GM18858 (cell line): ENCODE results near the gene NUP85.
"Not testable (repeated sequence)": the region's sequence is repeated elsewhere in the genome, so short reads cannot be mapped to it uniquely, and the experiment has no call there.

Source experiments
- ATAC-seq: cut with Tn5 transposase; IDR thresholded peaks from one replicate; pipeline ENCODE4 v1.9.1; 2021; ENCODE audit not compliant: unreplicated experiment

Gene NUP85, protein sequence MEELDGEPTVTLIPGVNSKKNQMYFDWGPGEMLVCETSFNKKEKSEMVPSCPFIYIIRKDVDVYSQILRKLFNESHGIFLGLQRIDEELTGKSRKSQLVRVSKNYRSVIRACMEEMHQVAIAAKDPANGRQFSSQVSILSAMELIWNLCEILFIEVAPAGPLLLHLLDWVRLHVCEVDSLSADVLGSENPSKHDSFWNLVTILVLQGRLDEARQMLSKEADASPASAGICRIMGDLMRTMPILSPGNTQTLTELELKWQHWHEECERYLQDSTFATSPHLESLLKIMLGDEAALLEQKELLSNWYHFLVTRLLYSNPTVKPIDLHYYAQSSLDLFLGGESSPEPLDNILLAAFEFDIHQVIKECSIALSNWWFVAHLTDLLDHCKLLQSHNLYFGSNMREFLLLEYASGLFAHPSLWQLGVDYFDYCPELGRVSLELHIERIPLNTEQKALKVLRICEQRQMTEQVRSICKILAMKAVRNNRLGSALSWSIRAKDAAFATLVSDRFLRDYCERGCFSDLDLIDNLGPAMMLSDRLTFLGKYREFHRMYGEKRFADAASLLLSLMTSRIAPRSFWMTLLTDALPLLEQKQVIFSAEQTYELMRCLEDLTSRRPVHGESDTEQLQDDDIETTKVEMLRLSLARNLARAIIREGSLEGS

DNA sequence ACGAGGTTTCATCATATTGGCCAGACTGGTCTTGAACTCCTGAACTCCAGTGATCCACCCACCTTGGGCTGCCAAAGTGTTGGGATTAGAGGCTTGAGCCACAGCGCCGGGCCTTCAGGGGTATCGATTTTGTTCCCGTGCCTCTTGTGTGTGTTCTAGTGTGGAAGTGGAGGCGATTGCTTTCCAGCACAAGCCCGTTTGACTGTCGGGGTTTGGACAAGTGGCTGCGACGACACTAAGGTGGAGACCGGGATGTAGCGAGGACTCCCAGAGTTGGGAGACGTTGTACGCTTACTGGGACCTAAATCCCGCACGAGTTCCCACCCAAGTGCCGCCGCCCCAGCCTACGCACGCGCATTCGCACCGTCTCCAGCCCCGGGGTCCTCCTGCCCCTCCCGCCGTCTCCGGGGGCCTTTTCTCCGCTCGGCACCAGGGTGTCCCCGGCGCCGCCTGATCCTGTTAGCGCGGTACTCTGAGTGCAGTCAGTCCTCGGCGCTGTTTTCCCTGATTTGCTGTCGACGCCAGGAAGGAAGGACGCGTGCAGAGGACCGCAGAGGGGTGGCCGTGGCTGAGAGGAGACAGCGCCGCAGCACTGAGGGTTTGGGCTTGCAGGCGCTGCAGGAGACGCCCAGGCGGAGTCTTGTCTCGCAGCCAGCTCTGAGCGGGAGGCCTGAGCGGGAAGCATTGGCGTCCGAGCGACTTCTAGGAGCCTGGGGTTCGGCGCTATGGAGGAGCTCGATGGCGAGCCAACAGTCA, at the start of gene NUP85:
Gene NUP85 (plus strand): TSS at position 643 of the 756 bp plus-strand sequence. CDS start 83 bp downstream, at position 726.
- no peak for ATAC-seq

DNA sequence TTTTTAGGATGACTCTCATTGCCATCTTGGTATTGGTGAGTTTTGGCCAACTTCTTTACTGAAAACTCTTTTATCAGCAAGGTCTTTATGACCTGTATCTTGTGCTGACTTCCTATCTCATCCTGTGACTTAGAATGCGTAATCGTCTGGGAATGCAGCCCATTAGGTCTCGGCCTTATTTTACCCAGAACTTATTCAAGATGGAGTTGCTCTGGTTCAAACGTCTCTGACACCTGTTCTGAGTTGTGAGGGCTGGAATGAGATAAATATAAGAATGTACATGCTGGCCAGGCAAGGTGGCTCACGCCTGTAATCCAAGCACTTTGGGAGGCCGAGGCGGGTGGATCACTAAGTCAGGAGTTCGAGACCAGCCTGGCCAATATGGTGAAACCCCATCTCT, 47.0 kb upstream of the NUP85 start:
- not testable (repeated sequence) for ATAC-seq

DNA sequence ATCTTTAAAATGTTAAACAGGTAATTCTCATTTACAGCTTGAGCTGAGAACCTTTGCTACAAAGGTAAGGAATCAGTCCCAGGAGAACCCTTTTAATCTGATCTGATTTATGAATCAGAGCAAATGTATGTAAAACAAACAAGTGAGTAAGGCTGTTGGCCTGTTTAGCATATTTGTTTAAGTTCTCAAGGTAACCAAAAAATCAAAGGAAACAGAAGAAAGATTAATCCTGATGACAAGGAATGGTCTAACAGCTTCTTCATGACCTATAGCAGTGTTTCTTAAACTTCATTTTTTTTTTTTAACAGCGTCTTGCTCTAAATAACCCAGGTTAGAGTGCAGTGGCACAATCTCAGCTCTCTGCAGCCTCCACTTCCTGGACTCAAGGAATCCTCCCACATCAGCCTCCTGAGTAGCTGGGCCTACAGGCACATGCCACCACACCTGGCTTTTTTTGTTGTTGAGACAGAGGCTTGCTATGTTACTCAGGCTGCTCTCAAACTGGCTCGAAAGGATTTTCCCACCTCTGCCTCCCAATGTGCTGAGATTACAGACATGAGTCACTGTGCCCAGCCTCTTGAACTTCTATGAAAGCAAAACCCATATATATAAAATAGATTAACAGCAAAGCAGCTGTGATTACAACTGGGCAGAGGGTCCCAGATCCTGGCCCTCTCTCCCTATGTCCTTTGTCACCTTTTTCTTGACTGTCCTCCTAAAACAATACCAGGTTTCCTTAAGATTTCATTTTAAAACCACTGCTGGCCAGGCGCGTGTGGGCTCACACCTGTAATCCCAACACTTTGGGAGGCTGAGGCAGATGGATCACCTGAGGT, 46.1 kb upstream of the NUP85 start:
- ATAC-seq: no peak

DNA sequence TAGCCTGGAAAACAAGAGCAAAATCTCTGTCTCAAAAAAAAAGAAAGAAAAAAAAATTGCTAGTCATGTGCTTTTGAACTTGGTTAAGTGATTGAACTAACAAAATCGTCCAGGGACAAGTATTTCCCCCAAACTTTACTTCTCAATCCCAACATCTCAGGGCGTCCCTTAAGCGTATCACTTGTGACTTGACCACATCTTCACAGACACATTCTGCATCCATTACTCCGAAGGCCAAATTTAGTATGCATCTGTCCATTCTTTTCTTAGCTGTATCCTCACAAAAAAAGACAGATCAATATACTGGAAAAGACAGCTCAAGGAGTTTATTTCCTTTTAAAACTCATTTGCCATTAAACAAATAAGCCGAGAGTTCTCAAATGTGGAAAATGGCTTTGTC, 45.3 kb upstream of the NUP85 start:
- ATAC-seq: no peak

DNA sequence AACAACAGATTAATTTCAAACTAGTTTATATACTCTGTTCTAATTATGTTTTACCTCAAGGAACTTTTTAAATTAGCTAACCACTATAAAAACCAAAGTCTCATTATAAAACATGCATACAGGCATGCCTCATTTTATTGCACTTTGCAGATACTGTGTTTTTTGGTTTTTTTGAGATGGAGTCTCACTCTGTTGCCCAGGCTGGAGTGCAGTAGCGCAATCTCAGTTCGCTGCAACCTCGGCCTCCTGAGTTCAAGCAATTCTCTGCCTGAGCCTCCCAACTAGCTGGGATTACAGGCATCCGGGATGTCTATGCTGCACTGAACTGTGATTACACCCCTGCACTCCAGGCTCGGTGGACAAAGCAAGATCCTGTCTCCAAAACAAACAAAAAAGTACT, 42.4 kb upstream of the NUP85 start:
- ATAC-seq: no peak

DNA sequence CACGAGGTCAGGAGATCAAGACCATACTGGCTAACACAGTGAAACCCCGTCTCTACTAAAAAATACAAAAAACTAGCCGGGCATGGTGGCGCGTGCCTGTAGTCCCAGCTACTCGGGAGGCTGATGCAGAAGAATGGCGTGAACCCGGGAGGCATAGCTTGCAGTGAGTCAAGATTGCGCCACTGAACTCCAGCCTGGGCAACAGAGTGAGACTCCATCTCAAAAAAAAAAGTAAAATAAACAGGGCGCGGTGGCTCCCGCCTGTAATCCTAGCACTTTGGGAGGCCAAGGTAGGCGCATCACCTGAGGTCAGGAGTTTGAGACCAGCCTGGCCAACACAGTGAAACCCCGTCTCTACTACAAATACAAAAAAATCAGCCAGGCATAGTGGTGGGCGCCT, 40.9 kb upstream of the NUP85 start:
- ATAC-seq: not testable (repeated sequence)

DNA sequence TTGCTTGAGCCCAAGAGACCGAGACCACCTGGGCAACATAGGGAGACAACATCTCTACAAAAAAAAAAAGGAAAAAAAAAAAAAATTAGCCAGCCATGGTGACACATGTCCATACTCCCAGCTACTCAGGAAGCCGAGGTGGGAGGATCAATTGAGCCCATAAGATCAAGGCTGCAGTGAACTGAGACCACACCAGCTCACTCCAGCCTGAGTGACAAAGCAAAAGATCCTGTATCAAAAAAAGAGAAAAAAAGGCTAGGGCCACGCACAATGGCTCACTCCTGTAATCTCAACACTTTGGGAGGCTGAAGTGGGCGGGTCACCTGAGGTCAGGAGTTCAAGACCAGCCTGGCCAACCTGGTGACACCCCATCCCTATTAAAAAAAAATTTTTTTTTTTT, 36.5 kb upstream of the NUP85 start:
- no peak for ATAC-seq

DNA sequence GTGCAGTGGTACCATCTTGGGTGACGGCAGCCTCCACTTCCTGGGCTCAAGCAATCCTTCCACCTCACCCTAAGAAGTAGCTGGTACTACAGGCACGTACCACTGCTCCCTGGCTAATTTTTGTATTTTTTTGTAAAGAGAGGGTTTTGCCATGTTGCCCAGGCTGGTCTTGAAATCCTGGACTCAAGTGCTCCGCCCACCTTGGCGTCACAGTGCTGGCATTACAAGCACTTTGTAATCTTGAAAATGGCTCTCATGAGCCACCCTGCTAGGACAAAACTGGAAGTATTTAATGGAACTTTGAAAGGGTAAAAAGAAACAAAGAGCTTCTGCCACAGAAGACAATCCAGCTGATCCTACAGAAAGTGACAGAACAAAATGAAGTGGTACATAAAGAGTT, 32.0 kb upstream of the NUP85 start:
- ATAC-seq: no peak

DNA sequence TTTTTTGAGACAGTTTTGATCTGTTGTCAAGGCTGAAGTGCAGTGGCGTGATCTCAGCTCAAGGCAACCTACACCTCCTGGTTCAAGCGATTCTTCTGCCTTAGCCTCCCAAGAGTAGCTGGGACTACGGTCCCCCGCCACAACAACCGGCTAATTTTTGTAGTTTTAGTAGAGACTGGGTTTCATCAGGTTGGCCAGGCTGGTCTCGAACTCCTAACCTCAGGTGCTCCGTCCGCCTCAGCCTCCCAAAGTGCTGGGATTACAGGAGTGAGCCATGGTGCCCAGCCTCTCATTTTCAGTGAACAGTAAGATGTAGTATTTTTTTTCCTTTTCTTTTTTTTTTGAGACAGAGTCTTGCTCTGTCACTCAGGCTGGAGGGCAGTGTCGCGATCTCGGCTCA, 30.5 kb upstream of the NUP85 start:
- ATAC-seq: no peak

DNA sequence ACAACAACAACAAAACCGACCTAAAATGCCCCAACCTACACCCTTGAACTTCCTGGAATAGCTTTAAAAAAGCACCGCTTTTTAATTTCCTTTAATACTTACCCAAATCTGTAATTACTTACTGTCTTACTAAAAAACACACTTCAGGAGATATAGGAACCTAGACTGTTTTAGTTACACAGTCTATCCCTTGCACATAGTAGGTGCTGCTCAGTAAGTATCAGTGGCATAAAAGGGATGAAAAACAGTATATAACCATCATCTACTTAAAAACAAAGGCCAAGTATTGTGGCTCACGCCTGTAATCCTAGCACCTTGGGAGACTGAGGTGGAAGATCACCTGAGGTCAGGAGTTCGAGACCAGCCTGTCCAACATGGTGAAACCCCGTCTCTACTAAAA, 28.9 kb upstream of the NUP85 start:
- ATAC-seq: no peak

DNA sequence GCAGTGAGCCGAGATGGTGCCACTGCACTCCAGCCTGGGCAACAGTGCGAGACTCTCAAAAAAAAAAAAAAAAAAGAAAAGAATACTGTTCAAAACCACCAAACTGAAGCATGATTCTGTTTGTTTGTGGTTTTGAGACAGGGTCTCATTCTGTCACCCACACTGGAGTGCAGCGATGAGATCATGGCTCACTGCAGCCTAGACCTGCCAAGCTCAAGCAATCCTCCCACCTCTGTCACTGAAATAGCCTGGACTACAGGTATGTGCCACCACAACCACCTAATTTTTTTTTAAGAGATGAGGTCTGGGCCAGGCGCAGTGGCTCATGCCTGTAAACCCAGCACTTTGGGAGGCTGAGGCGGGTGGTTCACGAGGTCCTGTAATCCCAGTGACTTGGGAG, 27.0 kb upstream of the NUP85 start:
- ATAC-seq: no peak

DNA sequence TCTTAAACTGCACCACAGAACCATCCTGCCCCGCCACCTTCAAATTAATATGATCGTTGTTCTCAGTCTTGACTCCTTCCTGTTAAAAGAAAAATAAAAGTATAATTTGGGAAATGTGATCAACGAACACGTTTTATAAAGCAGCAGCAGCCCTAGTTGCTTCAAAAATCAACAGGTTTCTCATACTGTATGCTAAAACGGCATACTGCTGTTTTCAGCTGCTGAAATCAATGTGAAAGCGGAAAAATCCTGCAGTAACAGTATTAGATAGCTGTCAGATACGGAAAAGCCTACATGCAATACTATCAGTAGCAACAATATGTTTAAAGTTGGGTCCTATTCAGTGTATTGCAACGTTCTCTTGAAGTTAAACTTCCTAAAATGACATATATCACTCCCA, 24.4 kb upstream of the NUP85 start:
- no peak for ATAC-seq

DNA sequence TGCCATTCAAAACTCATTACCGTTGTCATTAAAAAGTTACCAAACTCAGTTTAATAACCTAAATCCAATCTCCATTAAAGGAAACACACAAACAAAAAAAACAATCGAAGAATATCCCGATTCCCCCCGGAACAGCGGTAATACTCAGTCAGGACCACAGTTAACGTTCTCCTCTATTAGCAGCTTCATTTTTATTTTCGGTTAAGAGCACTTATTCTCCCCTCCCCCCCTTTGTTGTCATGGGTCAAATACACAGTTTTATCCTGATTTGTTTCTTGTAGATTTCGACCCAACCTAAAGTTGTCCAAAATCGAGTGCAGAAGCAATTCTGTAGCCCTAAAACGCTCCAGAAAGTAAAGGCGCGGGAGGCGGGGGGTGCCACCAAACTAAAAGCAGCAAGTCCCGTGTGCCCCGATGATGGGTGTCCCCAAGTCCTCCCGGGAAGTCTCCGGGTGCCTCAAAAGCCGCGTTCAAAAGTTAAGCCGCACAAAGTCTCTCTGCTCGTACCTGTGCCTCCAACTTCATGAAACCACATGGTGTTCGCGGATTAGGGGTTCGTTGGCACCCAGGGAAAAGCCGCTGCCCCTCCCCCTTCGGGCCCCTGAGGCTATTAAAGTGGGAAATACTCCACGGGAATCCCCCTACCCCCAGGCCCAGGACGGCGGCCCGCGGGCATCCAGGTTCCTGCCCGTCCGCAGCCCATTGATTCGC, 23.7 kb upstream of the NUP85 start:
- no peak for ATAC-seq

DNA sequence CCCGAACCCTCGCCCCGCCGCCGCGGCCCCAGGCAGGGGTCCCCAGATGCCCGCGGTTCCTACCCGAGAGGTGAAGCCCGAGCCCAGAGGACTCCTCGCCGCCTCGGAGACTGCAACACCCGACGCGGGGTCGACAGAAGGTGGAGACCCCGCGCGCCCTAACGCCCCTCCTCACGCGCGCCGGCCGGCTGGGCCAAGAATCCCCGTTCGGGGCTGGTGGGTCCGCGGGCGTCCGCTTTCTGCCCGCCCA, 23.2 kb upstream of the NUP85 start:
- no peak for ATAC-seq

DNA sequence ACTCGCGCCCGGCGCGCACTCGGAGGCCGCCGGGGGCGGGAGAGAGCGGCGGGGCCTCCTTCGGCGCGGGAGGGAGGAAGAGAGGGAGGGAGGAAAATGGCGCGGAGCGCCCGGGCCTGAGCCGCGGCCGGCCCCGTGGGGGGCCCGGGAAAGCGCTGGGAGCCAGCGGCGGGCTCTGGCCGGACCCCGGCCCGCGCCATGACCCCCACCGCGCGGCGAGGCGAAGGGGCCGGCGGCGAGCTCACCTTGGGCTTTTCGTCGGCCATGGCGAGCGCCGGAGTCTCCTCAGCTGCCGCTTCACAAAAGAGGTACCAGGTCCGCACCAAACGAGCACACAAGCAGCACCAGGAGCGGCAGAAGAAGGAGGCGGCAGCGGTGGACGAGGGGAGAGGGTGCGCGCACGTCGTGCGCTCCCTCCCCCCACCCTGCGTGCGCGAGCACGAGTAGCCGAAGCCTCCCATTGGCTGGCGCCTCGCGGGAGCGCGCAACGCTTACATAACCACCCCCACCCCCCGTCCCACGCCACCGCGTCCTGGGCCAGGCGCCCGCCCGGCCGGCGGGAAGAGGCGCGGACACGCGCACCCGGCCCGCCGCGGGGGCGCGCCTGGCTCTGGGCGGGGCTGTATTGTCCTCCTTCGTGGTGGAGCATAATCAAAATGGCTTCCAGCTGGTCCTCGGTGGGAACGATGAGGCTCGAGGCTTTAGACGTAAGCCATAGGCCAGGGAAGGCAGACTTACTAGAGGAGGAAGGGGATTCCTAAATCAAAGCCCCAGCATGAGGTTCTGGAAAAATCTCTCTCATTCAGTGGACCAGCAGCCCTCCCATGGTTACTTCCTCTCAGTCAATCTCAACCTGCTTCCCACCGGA, 22.7 kb upstream of the NUP85 start, which contains the start of gene SUMO2:
Gene SUMO2 (minus strand): TSS at position 391 of the 868 bp plus-strand sequence. CDS start 125 bp downstream, at position 266.
- ATAC-seq: no peak

DNA sequence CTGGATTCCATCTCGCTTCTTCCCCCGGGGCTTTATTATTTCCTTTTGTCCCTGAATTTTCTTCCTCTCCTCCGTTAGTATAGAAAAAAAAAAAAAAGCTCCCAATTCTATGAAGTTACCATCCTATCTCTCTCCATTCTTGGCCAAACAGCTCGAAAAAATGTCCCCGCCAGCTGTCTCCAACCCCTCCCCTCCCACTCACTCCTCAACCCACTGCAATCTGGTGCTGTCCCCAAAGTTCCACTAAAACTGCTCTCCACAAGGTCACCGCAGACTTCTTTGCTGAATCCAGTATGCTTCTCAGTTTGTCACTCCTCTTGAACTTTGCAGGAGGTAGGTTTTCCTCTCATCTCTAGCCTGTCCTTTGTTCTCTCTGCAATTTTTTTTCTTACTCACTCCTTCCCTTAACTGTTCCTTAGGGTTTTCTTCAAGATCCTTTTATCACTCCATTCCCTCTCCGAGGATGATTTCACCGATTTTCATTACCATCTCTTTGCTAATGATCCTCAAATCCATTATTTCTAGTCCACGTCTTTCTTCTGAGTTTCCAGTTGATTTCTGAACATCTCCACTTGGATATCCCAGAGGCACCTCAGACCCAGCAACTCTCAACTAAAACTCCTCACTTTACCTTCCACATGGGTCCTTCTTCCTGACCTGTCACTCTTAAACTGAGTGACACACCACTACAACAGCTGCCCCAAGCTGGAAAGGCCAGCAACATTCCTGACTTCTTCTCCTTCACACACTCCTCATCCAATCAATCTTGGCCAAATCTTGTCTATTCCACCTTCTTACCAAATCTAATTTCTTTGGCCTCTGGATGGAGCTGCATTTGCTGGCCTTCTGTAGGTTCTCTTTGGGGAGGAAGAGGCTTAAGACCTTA, 21.2 kb upstream of the NUP85 start:
- ATAC-seq: no peak

DNA sequence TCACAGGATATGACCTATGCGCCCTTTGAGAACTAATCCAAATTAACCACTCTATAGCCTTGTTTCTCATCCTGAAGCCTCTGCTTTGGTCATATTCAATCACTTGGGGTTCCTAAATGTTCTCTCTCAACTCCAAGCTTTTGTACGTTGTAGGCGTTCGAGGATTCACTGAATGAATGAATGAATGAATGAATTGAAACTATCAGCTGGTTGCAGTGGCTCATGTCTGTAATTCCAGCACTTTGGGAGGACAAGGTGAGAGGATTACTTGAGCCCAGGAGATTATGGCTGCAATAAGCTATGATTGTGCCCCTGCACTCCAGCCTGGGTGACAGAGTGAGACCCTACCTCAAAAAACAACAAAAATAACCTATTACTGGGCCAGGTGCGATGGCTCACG, 16.9 kb upstream of the NUP85 start:
- ATAC-seq: no peak

DNA sequence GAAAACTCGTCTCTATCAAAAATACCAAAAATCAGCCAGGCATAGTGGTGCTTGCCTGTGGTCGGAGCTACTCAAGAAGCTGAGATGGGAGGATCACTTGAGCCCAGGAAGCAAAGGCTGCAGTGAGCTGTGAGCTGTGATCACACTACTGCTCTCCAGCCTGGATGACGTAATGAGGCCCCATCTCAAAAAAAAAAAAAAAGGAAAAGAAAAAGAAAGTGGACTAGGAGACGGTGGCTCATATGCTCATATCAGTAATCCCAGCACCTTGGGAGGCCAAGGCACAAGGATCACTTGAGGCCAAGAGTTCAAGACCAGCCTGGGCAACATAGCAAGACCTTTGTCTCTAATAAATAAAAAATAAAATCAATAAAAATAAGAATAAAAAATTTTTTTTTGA, 13.9 kb upstream of the NUP85 start:
- ATAC-seq: no peak

DNA sequence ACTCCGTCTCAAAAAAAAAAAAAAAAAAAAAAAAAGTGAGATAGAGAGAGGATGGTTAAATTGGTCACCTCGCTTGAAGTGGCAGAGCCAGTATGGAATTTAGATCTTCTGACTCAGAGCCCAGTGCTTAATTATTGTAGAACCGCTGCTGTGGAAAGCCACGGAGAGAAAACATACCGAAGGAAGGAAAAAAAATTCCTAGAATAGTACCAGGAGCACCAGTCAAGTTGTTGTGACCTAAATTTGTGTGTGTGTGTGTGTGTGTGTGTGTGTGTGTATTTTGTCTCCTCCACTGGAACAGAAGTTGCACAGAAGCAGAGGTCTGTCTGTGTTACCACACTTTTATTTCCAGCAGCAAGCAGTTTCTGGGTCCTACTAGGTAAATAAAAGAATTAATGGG, 10.6 kb upstream of the NUP85 start:
- no peak for ATAC-seq
